ENCODE data around the gene SYNGAP1.

DNA sequence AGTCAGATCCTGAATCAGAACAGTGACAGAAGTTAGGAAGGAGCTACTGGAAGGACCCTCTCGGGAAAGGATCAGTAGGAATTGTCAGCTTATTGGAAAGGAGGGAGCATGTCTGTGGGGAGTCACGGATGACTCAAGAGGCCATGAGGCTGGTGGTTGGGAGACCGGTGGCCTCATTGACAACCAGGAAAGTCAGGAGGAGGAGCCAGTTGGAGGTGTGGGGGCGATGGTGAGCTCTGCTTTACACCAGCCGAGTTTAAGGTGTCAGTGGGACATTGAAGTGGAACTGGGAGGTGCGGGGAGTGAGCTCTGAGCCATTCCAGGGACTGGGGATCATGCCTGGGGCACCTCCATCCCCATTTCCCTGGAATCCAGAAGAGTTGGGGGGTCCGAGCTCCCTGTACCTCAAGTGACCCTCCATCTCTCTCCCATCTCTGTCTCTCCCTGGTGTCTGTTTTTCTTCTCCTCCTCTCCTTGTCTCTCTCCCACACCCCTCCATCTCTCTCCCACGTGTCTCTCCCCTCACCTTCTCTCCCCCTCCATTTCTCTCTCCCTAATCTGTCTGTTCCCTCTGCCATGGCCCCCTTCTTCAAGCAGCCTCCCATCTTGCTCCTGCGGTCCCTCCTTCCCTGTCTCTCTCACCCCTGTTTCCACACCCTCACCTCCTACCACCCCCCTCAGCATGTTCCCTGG lies 20.2 kb downstream of the SYNGAP1 start:
- TF ChIP-seq, protein P1, sequence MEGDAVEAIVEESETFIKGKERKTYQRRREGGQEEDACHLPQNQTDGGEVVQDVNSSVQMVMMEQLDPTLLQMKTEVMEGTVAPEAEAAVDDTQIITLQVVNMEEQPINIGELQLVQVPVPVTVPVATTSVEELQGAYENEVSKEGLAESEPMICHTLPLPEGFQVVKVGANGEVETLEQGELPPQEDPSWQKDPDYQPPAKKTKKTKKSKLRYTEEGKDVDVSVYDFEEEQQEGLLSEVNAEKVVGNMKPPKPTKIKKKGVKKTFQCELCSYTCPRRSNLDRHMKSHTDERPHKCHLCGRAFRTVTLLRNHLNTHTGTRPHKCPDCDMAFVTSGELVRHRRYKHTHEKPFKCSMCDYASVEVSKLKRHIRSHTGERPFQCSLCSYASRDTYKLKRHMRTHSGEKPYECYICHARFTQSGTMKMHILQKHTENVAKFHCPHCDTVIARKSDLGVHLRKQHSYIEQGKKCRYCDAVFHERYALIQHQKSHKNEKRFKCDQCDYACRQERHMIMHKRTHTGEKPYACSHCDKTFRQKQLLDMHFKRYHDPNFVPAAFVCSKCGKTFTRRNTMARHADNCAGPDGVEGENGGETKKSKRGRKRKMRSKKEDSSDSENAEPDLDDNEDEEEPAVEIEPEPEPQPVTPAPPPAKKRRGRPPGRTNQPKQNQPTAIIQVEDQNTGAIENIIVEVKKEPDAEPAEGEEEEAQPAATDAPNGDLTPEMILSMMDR (IDR thresholded peaks at IDR 0.05; ENCODE audit: insufficient read depth, low read depth, low read length): no peak
- no peak for TF ChIP-seq EZH2 (IDR thresholded peaks at IDR 0.05; ENCODE audit: insufficient read depth, low read length)
